ENCODE data around the gene PDIA6. TPM values are rescaled to one million over a fixed set of nuclear protein-coding genes. Genes with fewer than 3 reads are reported as not detected.

Gene PDIA6
- total and polyA plus RNA-seq, 2 donors (not counting 1 experiment from before 2014, with no cell fraction given) = 420 to 491 TPM

DNA sequence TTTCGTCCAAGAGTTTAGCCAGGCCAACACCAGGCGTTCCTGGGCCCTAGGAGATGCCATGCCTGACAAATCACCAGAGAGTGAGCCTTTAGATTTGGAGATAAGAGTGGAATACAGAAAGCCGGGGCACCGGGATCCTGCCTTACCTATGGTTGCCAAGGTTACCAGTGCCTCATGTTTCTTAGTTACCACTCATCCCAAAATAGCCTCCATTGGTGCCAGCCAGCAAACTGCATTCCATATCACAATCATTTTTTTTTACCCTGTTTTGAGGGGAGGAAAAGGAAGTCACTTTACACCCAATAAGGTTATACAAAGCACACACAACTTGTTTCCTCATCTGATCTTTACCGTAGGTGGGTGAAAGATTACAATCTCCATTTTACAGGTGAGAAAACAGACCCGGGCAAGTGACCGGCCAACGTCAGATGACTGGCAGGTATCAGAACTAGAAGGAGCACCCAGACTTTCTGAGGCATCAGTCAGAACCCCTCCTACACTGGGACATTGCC is 48.3 kb upstream of the PDIA6 start:
- Histone ChIP-seq H3K27ac (ENCODE audit: insufficient read depth, low read length) (no peak overlapping the region), H2AFZ (ENCODE audit: low read length) (no peak overlapping the region), H3K9me3 (ENCODE audit: control insufficient read depth, insufficient read depth, low read depth, low read length) (no peaks in the 10 kb centered on the region), H3K4me1 (ENCODE audit: control insufficient read depth, extremely low read depth, insufficient read depth, low read length) (no peaks in the 10 kb centered on the region), H3K4me2 (ENCODE audit: extremely low read depth, insufficient read depth, low read length) (no peak overlapping the region), H3K4me3 (replicated peaks in 1 of 4; ENCODE audit: control extremely low read depth in 1 of 4, insufficient read depth in 1 of 4, low read depth in 3 of 4, low read length in 4 of 4) (no peak overlapping the region), H3K36me3 (ENCODE audit: control insufficient read depth, insufficient read depth, low read length) (no peaks in the 10 kb centered on the region), H3K27me3 (ENCODE audit: control insufficient read depth, insufficient read depth, low read length) (peaks cover 22% of the 10 kb centered on the region), H3K9ac (ENCODE audit: insufficient read depth, low read length) (no peak overlapping the region), H3K79me2 (ENCODE audit: control insufficient read depth, insufficient read depth, low read length) (no peaks in the 10 kb centered on the region), H4K20me1 (ENCODE audit: control insufficient read depth, extremely low read depth, insufficient read depth, low read length) (no peaks in the 10 kb centered on the region)
- TF ChIP-seq CTCF (conservative IDR thresholded peaks at IDR 0.05 in 1 of 2, IDR thresholded peaks at IDR 0.05 in 1 of 2; ENCODE audit: low read depth in 1 of 2, low read length in 2 of 2) (no peak), EZH2 (IDR thresholded peaks at IDR 0.05; ENCODE audit: low read length, missing control alignments) (no peak)
- no peak for DNase-seq (ENCODE audit: low read depth in 2 of 2)

DNA sequence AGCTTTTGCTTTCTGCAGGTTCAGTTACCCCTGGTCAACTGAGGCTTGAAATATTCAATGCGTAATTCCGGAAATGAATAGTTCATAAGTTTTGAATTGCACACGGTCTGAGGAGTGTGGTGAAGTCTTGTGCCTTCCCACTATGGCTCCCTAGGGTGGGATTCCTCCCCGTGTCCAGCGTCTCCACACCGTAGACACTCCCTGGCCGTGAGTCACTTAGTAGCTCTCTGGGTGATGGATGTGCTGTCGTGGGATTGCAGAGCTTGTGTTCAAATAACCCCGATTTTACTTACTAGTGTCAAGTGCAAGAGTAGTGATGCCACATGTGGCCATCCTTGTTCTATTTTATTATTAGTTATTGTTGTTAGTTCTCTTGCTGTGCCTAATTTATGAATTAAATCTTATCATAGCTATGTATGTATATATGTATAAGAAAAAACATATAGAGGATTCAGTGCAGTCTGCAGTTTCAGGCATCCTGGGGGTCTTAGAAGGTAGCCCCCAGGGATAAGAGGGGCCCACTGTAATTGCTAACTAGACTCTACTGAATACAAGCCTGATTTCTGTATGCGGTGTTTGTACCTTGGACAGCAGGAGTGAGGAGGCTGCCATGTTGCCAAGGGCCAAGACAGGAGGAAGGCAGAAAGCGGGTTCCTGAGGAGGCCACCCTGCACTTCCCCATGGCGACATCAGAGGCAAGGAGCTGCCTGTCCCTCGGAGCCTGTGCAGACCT is 47.7 kb upstream of the PDIA6 start:
- Histone ChIP-seq H3K27ac (ENCODE audit: insufficient read depth, low read length) (no peak overlapping the region), H4K20me1 (ENCODE audit: control insufficient read depth, extremely low read depth, insufficient read depth, low read length) (no peaks in the 10 kb centered on the region), H3K79me2 (ENCODE audit: control insufficient read depth, insufficient read depth, low read length) (no peaks in the 10 kb centered on the region), H3K27me3 (ENCODE audit: control insufficient read depth, insufficient read depth, low read length) (peaks cover 19% of the 10 kb centered on the region), H3K4me3 (replicated peaks in 1 of 4; ENCODE audit: control extremely low read depth in 1 of 4, insufficient read depth in 1 of 4, low read depth in 3 of 4, low read length in 4 of 4) (no peak overlapping the region), H3K9me3 (ENCODE audit: control insufficient read depth, insufficient read depth, low read depth, low read length) (no peaks in the 10 kb centered on the region), H3K4me2 (ENCODE audit: extremely low read depth, insufficient read depth, low read length) (no peak overlapping the region), H3K9ac (ENCODE audit: insufficient read depth, low read length) (no peak overlapping the region), H2AFZ (ENCODE audit: low read length) (no peak overlapping the region), H3K4me1 (ENCODE audit: control insufficient read depth, extremely low read depth, insufficient read depth, low read length) (no peaks in the 10 kb centered on the region), H3K36me3 (ENCODE audit: control insufficient read depth, insufficient read depth, low read length) (no peaks in the 10 kb centered on the region)
- no peak for DNase-seq (ENCODE audit: low read depth in 2 of 2)
- TF ChIP-seq EZH2 (IDR thresholded peaks at IDR 0.05; ENCODE audit: low read length, missing control alignments) = no peak
- no peak for TF ChIP-seq CTCF (conservative IDR thresholded peaks at IDR 0.05 in 1 of 2, IDR thresholded peaks at IDR 0.05 in 1 of 2; ENCODE audit: low read depth in 1 of 2, low read length in 2 of 2)

DNA sequence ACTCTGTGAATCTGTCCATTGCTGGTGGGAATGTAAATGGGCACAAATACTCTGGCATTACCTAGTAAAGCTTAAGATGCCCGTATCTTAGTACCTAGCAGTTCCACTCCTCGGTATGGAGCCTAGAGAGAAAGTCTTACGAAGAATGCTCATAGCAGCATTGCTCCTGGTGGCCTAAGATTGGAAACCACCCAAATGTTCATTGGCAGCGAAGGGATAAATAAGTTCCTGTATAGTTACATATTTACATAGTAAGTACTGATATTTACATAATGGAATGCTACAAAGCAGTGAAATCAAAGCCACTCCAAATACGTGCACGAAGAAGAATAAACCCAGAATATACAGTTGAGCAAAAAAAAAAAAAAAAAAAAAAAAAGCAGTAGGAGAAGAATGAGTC is 46.7 kb upstream of the PDIA6 start:
- H3K4me3 ChIP-seq (replicated peaks in 1 of 4; ENCODE audit: control extremely low read depth in 1 of 4, insufficient read depth in 1 of 4, low read depth in 3 of 4, low read length in 4 of 4) = no peak overlapping the region
- H3K27ac ChIP-seq (ENCODE audit: insufficient read depth, low read length) = no peak overlapping the region
- H3K27me3 ChIP-seq (ENCODE audit: control insufficient read depth, insufficient read depth, low read length) = peaks cover 20% of the 10 kb centered on the region
- no peak overlapping the region for H3K9ac ChIP-seq (ENCODE audit: insufficient read depth, low read length)
- no peak for DNase-seq (ENCODE audit: low read depth in 2 of 2)
- H3K9me3 ChIP-seq (ENCODE audit: control insufficient read depth, insufficient read depth, low read depth, low read length) = no peaks in the 10 kb centered on the region
- no peak overlapping the region for H2AFZ ChIP-seq (ENCODE audit: low read length)
- no peak overlapping the region for H3K4me2 ChIP-seq (ENCODE audit: extremely low read depth, insufficient read depth, low read length)
- no peaks in the 10 kb centered on the region for H3K79me2 ChIP-seq (ENCODE audit: control insufficient read depth, insufficient read depth, low read length)
- TF ChIP-seq EZH2 (IDR thresholded peaks at IDR 0.05; ENCODE audit: low read length, missing control alignments) (no peak), CTCF (conservative IDR thresholded peaks at IDR 0.05 in 1 of 2, IDR thresholded peaks at IDR 0.05 in 1 of 2; ENCODE audit: low read depth in 1 of 2, low read length in 2 of 2) (no peak)
- H4K20me1 ChIP-seq (ENCODE audit: control insufficient read depth, extremely low read depth, insufficient read depth, low read length) = no peaks in the 10 kb centered on the region
- H3K4me1 ChIP-seq (ENCODE audit: control insufficient read depth, extremely low read depth, insufficient read depth, low read length) = no peaks in the 10 kb centered on the region
- H3K36me3 ChIP-seq (ENCODE audit: control insufficient read depth, insufficient read depth, low read length) = no peaks in the 10 kb centered on the region

All from fibroblast of lung (primary cell).